HG03095 (cell line): ENCODE results near the gene ZNF23.

Source experiments
- ATAC-seq: cut with Tn5 transposase; IDR thresholded peaks from one replicate; pipeline ENCODE4 v1.9.1; 2021; ENCODE audit warnings: moderate library complexity; ENCODE audit not compliant: unreplicated experiment

Gene ZNF23

DNA sequence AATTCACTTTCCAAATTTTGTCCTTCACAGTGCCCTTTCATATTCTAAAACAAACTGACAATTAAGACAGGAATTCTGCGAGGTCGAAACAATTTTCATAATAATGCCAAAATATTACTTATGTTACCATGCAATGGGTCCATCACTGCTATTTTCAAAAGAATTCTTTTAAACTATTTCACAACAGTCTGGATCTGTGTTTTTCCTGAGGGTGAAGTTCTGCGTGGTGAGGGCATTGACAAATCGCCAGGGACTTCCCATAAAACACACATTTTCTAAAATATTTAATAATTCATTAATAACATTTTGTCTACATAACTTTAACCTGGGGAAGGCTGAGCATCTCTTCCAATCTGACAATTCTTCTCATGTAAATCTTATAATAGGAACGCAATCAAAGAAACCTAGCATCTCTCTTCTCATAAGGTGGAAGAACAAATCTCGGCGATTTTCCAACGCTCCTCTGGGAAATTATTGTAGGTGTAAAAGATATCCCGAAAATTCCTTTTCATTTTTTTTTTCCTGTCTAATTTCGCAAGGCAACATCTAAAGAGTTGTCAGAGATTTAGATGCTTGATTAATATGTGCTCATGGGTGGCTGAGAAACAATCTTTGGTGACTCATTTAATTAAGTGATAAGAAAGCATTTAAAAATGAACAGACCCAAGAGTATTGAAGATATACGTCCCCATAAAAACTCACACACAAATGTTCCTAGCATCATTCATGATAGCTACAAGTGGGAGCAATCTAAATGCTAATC lies 62.1 kb downstream of the ZNF23 start:
- no peak for ATAC-seq
